NCI-H446 treated with DMSO at 0.1 percent for 48 hours (cell line): ENCODE measurements around the gene IGFL1.
"Not testable (repeated sequence)": the region's sequence is repeated elsewhere in the genome, so short reads cannot be mapped to it uniquely, and the experiment has no call there.

Experiments
- DNase-seq: peaks from one replicate; lab custom pipeline; 2025; lab: John Stamatoyannopoulos, UW

The IGFL1 gene

GRCh38 chr19:46229442-46229841 lies at the start of gene IGFL1:
Gene IGFL1 (plus strand): TSS chr19:46229742. CDS start chr19:46229775, 33 bp downstream.
- DNase-seq = no peak

- DNase-seq = no peak
These were observed 48.7 kb upstream of the IGFL1 start for GRCh38 chr19:46180701-46181387.

GRCh38 chr19:46181388-46181779 lies 48.2 kb upstream of the IGFL1 start:
- no peak for DNase-seq

- DNase-seq = no peak
These were observed 47.1 kb upstream of the IGFL1 start for GRCh38 chr19:46182476-46182875.

GRCh38 chr19:46184775-46185710 lies 44.5 kb upstream of the IGFL1 start:
- not testable (repeated sequence) for DNase-seq

GRCh38 chr19:46186101-46186716 lies 43.3 kb upstream of the IGFL1 start:
- DNase-seq = no peak

GRCh38 chr19:46186717-46187101 lies 42.8 kb upstream of the IGFL1 start:
- no peak for DNase-seq

GRCh38 chr19:46189971-46190888 lies 39.3 kb upstream of the IGFL1 start:
- DNase-seq = no peak

GRCh38 chr19:46191356-46191755 lies 38.2 kb upstream of the IGFL1 start:
- DNase-seq = no peak

- no peak for DNase-seq
These were observed 37.6 kb upstream of the IGFL1 start for GRCh38 chr19:46191972-46192371.

GRCh38 chr19:46192626-46192991 lies 36.9 kb upstream of the IGFL1 start:
- not testable (repeated sequence) for DNase-seq

- no peak for DNase-seq
These were observed 36.4 kb upstream of the IGFL1 start for GRCh38 chr19:46192992-46193650.

GRCh38 chr19:46193678-46194077 lies 35.9 kb upstream of the IGFL1 start:
- no peak for DNase-seq

- DNase-seq = no peak
These were observed 34.4 kb upstream of the IGFL1 start for GRCh38 chr19:46195104-46195503.

- not testable (repeated sequence) for DNase-seq
These were observed 33.6 kb upstream of the IGFL1 start for GRCh38 chr19:46195919-46196318.

GRCh38 chr19:46196410-46197124 lies 33.0 kb upstream of the IGFL1 start:
- no peak for DNase-seq

- DNase-seq = no peak
These were observed 32.0 kb upstream of the IGFL1 start for GRCh38 chr19:46197314-46198070.

- DNase-seq = no peak
These were observed 30.8 kb upstream of the IGFL1 start for GRCh38 chr19:46198756-46199155.

GRCh38 chr19:46201454-46202310 lies 27.9 kb upstream of the IGFL1 start:
- DNase-seq = no peak
